Measurements from ENCODE around the gene STMN1.
A peak's percentile ranks its signal among the peaks of the same experiment; 100 is the strongest.

Gene STMN1

GRCh38 chr1:25878690-25879089 lies 27.5 kb downstream of the STMN1 start:
- H3K4me3 ChIP-seq (ENCODE audit: low read depth, low read length) = no peak overlapping the region
- no peak for TF ChIP-seq MYC (IDR thresholded peaks at IDR 0.05; ENCODE audit: low read depth, low read length)
- TF ChIP-seq, protein P1, sequence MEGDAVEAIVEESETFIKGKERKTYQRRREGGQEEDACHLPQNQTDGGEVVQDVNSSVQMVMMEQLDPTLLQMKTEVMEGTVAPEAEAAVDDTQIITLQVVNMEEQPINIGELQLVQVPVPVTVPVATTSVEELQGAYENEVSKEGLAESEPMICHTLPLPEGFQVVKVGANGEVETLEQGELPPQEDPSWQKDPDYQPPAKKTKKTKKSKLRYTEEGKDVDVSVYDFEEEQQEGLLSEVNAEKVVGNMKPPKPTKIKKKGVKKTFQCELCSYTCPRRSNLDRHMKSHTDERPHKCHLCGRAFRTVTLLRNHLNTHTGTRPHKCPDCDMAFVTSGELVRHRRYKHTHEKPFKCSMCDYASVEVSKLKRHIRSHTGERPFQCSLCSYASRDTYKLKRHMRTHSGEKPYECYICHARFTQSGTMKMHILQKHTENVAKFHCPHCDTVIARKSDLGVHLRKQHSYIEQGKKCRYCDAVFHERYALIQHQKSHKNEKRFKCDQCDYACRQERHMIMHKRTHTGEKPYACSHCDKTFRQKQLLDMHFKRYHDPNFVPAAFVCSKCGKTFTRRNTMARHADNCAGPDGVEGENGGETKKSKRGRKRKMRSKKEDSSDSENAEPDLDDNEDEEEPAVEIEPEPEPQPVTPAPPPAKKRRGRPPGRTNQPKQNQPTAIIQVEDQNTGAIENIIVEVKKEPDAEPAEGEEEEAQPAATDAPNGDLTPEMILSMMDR (IDR thresholded peaks at IDR 0.05; ENCODE audit: low read depth, low read length) = no peak

DNA sequence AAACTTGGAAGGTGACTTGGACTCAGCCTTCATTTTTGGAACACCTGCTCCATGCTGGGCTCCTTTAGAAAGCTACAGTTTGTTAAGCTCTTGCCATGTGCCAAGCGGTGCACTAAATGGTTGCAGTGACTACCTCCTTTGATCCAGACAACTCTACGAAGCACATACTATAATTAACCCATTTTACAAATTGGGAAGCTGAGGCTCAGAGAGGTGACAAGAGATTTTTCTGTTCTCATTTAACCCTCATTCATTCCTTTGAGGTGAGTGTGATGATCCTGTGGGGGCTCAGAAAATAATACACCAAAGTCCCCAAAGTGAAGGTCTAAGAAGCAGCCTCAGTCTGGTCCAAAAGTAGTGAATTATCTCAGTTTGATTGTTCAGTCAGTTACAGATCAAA lies 29.1 kb downstream of the STMN1 start:
- H3K4me3 ChIP-seq (ENCODE audit: low read depth, low read length) = no peak overlapping the region
- TF ChIP-seq POLR2A (IDR thresholded peaks at IDR 0.05; ENCODE audit: extremely low read depth, insufficient read length) (no peak), MYC (IDR thresholded peaks at IDR 0.05; ENCODE audit: low read depth, low read length) (no peak), MAX (IDR thresholded peaks at IDR 0.05; ENCODE audit: low read depth, low read length) (no peak)
- TF ChIP-seq, protein P1 (IDR thresholded peaks at IDR 0.05; ENCODE audit: low read depth, low read length) = no peak
- DNase-seq (ENCODE audit: low read depth) = no peak

More at GRCh38 chr1:25878690-25879089, 27.5 kb downstream of the STMN1 start:
- no peak for DNase-seq (ENCODE audit: low read depth)

- DNase-seq (ENCODE audit: low read depth) = no peak
- TF ChIP-seq MYC (IDR thresholded peaks at IDR 0.05; ENCODE audit: low read depth, low read length) (no peak), MAX (IDR thresholded peaks at IDR 0.05; ENCODE audit: low read depth, low read length) (no peak), POLR2A (IDR thresholded peaks at IDR 0.05; ENCODE audit: extremely low read depth, insufficient read length) (no peak)
- TF ChIP-seq, protein P1 (IDR thresholded peaks at IDR 0.05; ENCODE audit: low read depth, low read length) = no peak
- H3K4me3 ChIP-seq (ENCODE audit: low read depth, low read length) = no peak overlapping the region
These were observed 29.5 kb downstream of the STMN1 start for GRCh38 chr1:25876693-25877077.

DNA sequence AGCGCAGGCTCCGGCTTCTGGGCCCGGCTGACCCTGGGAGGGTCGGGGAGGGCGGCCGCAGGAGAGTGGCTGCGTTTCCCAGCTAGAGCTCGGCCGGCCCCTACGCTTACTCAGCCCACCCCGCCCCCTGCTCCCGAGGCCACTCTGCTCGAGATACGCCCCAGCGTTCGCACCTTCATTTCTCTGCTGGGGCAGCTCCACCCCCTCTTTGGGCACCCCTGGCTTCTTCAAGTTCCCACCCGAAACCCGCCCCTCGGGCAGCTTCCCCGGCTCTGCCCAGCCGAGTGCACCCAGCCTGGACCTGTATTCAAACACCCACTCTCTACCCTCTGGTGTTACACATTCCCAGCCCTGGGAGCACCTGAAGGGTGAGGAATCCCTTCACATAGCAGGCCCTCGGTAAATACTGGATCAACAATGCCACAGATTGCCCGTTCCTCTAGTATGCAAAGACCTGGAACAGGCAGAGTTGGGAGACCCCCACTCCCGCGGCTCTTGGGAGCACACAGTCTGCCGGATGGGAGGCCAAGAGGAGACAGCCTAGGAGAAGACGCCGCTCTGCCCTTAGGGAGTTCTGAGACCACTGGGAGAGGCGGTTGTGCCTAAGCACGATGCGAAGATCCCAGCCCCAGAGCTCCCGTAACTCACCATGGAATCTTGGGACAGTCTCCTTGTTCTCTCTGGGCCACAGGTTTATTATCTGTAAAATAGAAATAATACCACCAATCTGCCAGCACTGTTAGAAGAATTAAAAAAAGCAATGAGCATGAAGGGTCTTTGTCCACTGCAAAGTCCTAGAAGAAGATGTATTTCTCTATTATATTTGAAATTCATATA lies 30.1 kb downstream of the STMN1 start:
- no peak for TF ChIP-seq MYC (IDR thresholded peaks at IDR 0.05; ENCODE audit: low read depth, low read length)
- TF ChIP-seq, protein P1 (IDR thresholded peaks at IDR 0.05; ENCODE audit: low read depth, low read length) = no peak
- TF ChIP-seq MAX (IDR thresholded peaks at IDR 0.05; ENCODE audit: low read depth, low read length) = no peak
- no peak for TF ChIP-seq POLR2A (IDR thresholded peaks at IDR 0.05; ENCODE audit: extremely low read depth, insufficient read length)
- H3K4me3 ChIP-seq (ENCODE audit: low read depth, low read length) = no peak overlapping the region
- no peak for DNase-seq (ENCODE audit: low read depth)

- DNase-seq (ENCODE audit: low read depth) = peak; percentile 68
- H3K4me3 ChIP-seq (ENCODE audit: low read depth, low read length) = no peak within 1 kb of the TSS
- TF ChIP-seq, protein P1 (IDR thresholded peaks at IDR 0.05; ENCODE audit: low read depth, low read length) = no peak
- TF ChIP-seq MAX (IDR thresholded peaks at IDR 0.05; ENCODE audit: low read depth, low read length) (no peak), POLR2A (IDR thresholded peaks at IDR 0.05; ENCODE audit: extremely low read depth, insufficient read length) (no peak), MYC (IDR thresholded peaks at IDR 0.05; ENCODE audit: low read depth, low read length) (no peak)
These were observed 30.9 kb downstream of the STMN1 start, which contains the start of gene PAQR7 for GRCh38 chr1:25875154-25875855. Gene PAQR7 (minus strand): TSS chr1:25875708. CDS start chr1:25863839, 11,869 bp downstream.
